Activated CD4-positive, alpha-beta T cell treated with anti-CD3 and anti-CD28 coated beads for 36 hours (primary cell): ENCODE results near the gene SELENOO. TPM values are rescaled to one million over a fixed set of nuclear protein-coding genes. Genes with fewer than 3 reads are reported as not detected.

Experiments used
- ATAC-seq: fragments of 200-7000 bp; cut with Tn5 transposase; one replicate; pipeline ENCODE4 v1.10.0; 2021; ENCODE audit warnings: mild to moderate bottlenecking, moderate library complexity
- CTCF ChIA-PET: fragments of 350-600 bp; sonication (Branson Sonifier 250); formaldehyde crosslinking; loops from one replicate; lab custom pipeline; 2021; ENCODE audit warnings: antibody characterized with exemption; lab: Charles Lee
- POLR2A ChIA-PET: fragments of 350-600 bp; sonication (Branson Sonifier 250); formaldehyde crosslinking; loops from one replicate; lab custom pipeline; 2021; ENCODE audit warnings: antibody characterized with exemption, inconsistent platforms; lab: Charles Lee
- DNase-seq: peaks from one replicate; pipeline ENCODE4 v3.0.0-alpha.2; 2020
- H3K27ac Mint-ChIP-seq: one replicate; pipeline ENCODE4 v1.8.0; 2021; ENCODE audit warnings: mixed read lengths
- H3K27me3 Mint-ChIP-seq: one replicate; pipeline ENCODE4 v1.8.0; 2021; ENCODE audit warnings: mixed read lengths
- H3K36me3 Mint-ChIP-seq: one replicate; pipeline ENCODE4 v1.8.0; 2021; ENCODE audit warnings: low read depth, mixed read lengths
- H3K4me1 Mint-ChIP-seq: one replicate; pipeline ENCODE4 v1.8.0; 2021; ENCODE audit warnings: mixed read lengths
- H3K4me3 Mint-ChIP-seq: one replicate; pipeline ENCODE4 v1.8.0; 2021; ENCODE audit warnings: mild to moderate bottlenecking, moderate library complexity, mixed read lengths
- H3K9me3 Mint-ChIP-seq: one replicate; pipeline ENCODE4 v1.8.0; 2021; ENCODE audit warnings: low read depth, mixed read lengths
- intact Hi-C, 2 experiments: fragments of 100-400 bp; cut with DNase I in 1 of 2; cut with micrococcal nuclease in 1 of 2; formaldehyde crosslinking; loops; one replicate each; pipeline versions ENCODE4 v1.14.2 to v1.15.1; 2022 to 2024; cut with DNase I, micrococcal nuclease
- total RNA-seq, 2 experiments: library from RNA; stranded (reverse); gene quantifications; one replicate each; pipeline ENCODE4 v1.2.3, GENCODE V29; 2021

SELENOO gene, protein sequence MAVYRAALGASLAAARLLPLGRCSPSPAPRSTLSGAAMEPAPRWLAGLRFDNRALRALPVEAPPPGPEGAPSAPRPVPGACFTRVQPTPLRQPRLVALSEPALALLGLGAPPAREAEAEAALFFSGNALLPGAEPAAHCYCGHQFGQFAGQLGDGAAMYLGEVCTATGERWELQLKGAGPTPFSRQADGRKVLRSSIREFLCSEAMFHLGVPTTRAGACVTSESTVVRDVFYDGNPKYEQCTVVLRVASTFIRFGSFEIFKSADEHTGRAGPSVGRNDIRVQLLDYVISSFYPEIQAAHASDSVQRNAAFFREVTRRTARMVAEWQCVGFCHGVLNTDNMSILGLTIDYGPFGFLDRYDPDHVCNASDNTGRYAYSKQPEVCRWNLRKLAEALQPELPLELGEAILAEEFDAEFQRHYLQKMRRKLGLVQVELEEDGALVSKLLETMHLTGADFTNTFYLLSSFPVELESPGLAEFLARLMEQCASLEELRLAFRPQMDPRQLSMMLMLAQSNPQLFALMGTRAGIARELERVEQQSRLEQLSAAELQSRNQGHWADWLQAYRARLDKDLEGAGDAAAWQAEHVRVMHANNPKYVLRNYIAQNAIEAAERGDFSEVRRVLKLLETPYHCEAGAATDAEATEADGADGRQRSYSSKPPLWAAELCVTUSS
- 10 to 100 TPM; 14.4 to 18.3 TPM for total RNA-seq

DNA sequence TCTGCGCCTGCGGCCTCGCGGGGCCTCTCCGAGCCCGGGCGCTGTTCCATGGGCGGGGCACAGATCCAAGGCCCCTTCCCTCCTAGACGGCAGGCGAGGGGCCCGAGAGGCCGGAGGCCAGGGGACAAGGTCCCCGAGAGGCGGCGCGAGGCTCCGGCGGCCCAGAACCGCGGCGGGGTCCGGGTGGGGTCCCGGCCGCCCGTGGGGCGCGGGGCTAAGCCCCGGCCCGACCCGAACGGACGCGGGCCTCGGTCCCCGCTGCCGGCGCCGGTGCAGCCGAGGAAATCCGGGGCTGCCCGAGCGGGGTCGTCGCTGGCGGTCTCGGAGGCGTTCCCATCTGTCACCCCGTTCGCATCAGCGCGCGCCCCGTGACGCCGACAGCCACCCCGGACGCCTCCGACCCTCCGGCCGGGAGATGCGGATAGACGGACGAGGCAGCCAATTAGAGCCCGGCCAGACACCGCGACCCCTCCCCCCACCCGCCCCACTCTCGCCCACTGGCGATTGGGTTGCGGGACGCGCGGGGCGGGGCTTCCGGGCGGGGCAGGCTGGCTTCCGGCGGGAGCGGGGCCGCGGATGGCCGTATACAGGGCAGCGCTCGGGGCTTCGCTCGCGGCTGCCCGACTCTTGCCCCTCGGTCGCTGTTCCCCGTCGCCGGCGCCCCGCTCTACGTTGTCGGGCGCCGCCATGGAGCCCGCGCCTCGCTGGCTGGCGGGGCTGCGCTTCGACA is at the start of gene SELENOO:
TSS of gene SELENOO (plus strand) at position 551 of the 730 bp plus-strand sequence. CDS start at position 577, 26 bp downstream.
- Mint-ChIP-seq H3K9me3 (no peaks in the 10 kb centered on the region), H3K4me1 (peaks cover 23% of the 10 kb centered on the region), H3K4me3 (peak within 1 kb of the TSS; percentile 79), H3K27me3 (no peaks in the 10 kb centered on the region), H3K36me3 (peaks cover 26% of the 10 kb centered on the region), H3K27ac (no peak within 1 kb of the TSS)
- CTCF ChIA-PET: interaction anchor here (0.6 to 1.3 kb wide), 2 partner anchors 9 to 307 kb away, joined by 3 to 4 read pairs; no protein-coding TSS in a partner anchor
- POLR2A ChIA-PET: interaction anchor here (1.2 kb wide), 1 partner anchor 10 kb away, joined by 4 read pairs; no protein-coding TSS in a partner anchor
- DNase-seq (peak; percentile 94), ATAC-seq (peak; percentile 91)
- intact Hi-C loops: loop anchor here (1.0 kb wide), 5 partner anchors 9 to 142 kb away; partner anchors contain the start of gene TRABD (in 1 of the 2)

GRCh38 chr22:50151571-50152537 is 49.0 kb upstream of the SELENOO start:
- ChIA-PET POLR2A (no interaction called here), CTCF (interaction anchor here (1.4 kb wide), 1 partner anchor 57 kb away, joined by 4 read pairs; no protein-coding TSS in a partner anchor)
- Mint-ChIP-seq H3K27ac (no peak overlapping the region), H3K9me3 (no peaks in the 10 kb centered on the region), H3K27me3 (peaks cover 3% of the 10 kb centered on the region), H3K36me3 (no peaks in the 10 kb centered on the region), H3K4me3 (no peak overlapping the region), H3K4me1 (no peaks in the 10 kb centered on the region)
- DNase-seq: no peak
- intact Hi-C loops: no loop called here
- ATAC-seq: no peak

GRCh38 chr22:50153056-50153755 is 47.6 kb upstream of the SELENOO start:
- H3K27ac Mint-ChIP-seq: no peak overlapping the region
- H3K9me3 Mint-ChIP-seq: no peaks in the 10 kb centered on the region
- intact Hi-C loops: no loop called here
- no peak for ATAC-seq
- H3K36me3 Mint-ChIP-seq: no peaks in the 10 kb centered on the region
- no peak for DNase-seq
- ChIA-PET CTCF (interaction anchor here (0.7 kb wide), 1 partner anchor 147 kb away, joined by 3 read pairs; no protein-coding TSS in a partner anchor), POLR2A (no interaction called here)
- H3K27me3 Mint-ChIP-seq: peaks cover 3% of the 10 kb centered on the region
- no peaks in the 10 kb centered on the region for H3K4me1 Mint-ChIP-seq
- no peak overlapping the region for H3K4me3 Mint-ChIP-seq

GRCh38 chr22:50153756-50154140 is 47.1 kb upstream of the SELENOO start:
- POLR2A ChIA-PET: no interaction called here

DNA sequence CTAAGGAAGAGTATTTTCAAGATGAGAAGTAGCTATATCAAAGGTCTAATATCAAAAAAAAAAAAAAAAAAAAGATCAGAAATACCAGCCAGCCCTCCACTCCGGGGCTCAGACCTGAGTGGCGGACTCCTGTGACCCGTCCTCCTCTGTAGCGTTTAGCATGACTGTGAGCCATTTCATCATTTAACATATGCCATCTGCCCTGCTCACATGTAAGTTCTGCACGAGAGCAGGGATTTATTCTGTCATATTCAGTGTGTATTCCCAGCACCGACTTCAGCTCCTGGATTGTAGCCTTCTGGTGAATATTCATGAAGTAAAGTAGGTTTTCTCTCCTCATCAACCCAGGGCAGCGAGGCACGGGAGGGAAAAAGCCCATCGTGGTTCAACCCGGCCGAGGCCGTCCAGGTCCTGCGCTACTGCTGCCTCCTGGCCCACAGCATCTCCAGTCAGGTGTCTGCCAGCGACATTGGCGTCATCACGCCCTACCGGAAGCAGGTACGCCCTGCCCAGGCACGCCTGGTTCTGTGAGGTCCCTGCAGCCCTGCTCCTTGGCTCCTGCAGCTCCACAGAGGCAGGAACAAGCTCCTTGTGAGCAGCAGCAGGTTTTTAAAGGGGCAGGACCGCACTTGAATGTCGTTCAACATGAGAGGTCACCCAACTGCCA is 43.0 kb upstream of the SELENOO start:
- DNase-seq (no peak), ATAC-seq (no peak)
- H3K9me3 Mint-ChIP-seq: no peaks in the 10 kb centered on the region
- intact Hi-C loops: no loop called here
- POLR2A ChIA-PET: no interaction called here
- CTCF ChIA-PET: interaction anchor here (0.6 to 1.6 kb wide), 2 partner anchors 9 to 136 kb away, joined by 3 read pairs; no protein-coding TSS in a partner anchor
- H3K36me3 Mint-ChIP-seq: no peaks in the 10 kb centered on the region
- H3K27ac Mint-ChIP-seq: no peak overlapping the region
- no peaks in the 10 kb centered on the region for H3K4me1 Mint-ChIP-seq
- peaks cover 2% of the 10 kb centered on the region for H3K27me3 Mint-ChIP-seq
- no peak overlapping the region for H3K4me3 Mint-ChIP-seq

More at GRCh38 chr22:50153756-50154140, 47.1 kb upstream of the SELENOO start:
- H3K4me1 Mint-ChIP-seq: no peaks in the 10 kb centered on the region
- intact Hi-C loops: no loop called here
- no peak for DNase-seq
- H3K27ac Mint-ChIP-seq: no peak overlapping the region
- ATAC-seq: no peak
- H3K36me3 Mint-ChIP-seq: no peaks in the 10 kb centered on the region
- CTCF ChIA-PET: interaction anchor here (0.5 kb wide), 1 partner anchor 13 kb away, joined by 3 read pairs; no protein-coding TSS in a partner anchor
- peaks cover 3% of the 10 kb centered on the region for H3K27me3 Mint-ChIP-seq
- no peaks in the 10 kb centered on the region for H3K9me3 Mint-ChIP-seq
- no peak overlapping the region for H3K4me3 Mint-ChIP-seq

GRCh38 chr22:50160947-50161346 is 39.9 kb upstream of the SELENOO start:
- Mint-ChIP-seq H3K36me3 (no peaks in the 10 kb centered on the region), H3K4me1 (no peaks in the 10 kb centered on the region), H3K4me3 (no peak overlapping the region), H3K27ac (no peak overlapping the region), H3K9me3 (no peaks in the 10 kb centered on the region), H3K27me3 (peaks cover 6% of the 10 kb centered on the region)
- CTCF ChIA-PET: interaction anchor here (0.7 kb wide), 1 partner anchor 12 kb away, joined by 3 read pairs; no protein-coding TSS in a partner anchor
- POLR2A ChIA-PET: no interaction called here
- intact Hi-C loops: no loop called here
- DNase-seq (no peak), ATAC-seq (no peak)

DNA sequence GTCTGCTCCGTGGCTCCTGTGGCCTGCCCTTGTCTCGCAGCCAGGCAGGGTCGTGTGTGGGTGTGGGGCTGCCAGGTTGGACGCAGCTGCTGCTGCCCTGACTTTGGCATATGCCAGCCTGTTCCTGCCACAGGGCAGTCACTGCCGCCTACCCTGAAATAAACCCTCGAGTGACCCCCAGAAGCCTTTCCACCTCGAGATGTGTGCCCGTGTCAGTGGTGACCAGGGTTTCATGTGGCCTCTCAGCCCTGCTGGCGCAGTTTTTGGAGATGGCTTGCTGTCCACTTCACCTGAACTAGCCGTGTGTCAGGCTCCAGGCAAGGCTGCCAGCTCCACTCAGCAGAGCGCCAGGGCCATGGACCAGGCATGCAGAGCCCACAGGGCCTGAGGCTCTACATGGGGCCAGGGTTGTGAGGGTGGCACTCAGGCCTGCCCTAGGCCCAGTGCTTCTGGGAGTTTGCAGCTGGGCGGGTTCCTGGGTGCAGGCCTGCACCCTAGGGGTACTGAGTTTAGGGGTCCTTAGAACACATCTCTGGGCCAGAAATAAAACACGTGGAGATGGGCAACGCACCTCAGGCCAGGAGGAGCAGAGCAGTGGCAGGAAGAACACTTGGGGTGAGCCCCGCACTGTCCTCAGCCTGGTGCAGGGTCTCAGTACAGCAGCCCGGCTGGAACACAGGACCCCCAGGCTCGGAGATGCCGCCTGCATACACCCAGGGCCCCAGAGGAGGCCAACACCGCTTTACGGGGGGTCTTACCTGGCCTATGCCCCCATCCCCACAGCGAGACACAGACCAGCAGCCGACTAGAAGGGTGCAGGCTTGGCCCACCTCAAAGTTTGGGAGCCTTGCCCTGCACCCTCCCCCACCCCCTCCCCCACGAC is 39.1 kb upstream of the SELENOO start:
- intact Hi-C loops: no loop called here
- Mint-ChIP-seq H3K27ac (no peak overlapping the region), H3K4me1 (no peaks in the 10 kb centered on the region), H3K9me3 (no peaks in the 10 kb centered on the region), H3K27me3 (peaks cover 6% of the 10 kb centered on the region), H3K36me3 (no peaks in the 10 kb centered on the region), H3K4me3 (no peak overlapping the region)
- no peak for ATAC-seq
- CTCF ChIA-PET: interaction anchor here (0.7 kb wide), 1 partner anchor 13 kb away, joined by 3 read pairs; no protein-coding TSS in a partner anchor
- no peak for DNase-seq
- POLR2A ChIA-PET: no interaction called here

DNA sequence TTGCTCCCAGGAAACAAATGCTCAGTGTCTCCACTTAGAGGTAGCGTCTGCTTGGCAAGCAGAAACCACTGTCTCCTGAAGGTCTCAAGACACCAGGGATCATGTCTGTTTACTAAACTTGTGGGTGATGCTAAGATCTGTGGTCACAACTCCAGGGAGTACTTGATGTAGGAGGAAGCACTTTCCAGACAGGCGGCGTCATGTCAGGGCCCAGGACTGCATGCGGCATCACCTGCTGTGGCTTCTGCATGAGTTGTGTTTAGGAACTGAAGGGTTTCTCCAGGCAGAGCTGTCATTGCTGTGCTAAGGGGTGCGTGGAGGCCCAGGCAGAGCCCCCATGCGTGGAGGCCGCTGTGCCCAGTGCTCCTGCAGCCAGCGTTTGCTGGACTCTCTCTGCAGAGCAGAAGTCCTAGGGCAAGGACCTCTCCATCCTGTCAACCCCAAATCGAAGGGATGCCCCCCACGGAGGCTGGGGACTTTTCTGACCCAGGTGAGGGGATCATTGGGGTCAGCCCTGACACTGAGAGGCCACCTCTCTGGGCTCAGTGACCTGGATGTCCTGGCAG is 38.3 kb upstream of the SELENOO start:
- H3K9me3 Mint-ChIP-seq: no peaks in the 10 kb centered on the region
- ATAC-seq (no peak), DNase-seq (no peak)
- ChIA-PET CTCF (no interaction called here), POLR2A (no interaction called here)
- intact Hi-C loops: no loop called here
- H3K27me3 Mint-ChIP-seq: peaks cover 7% of the 10 kb centered on the region
- H3K4me1 Mint-ChIP-seq: no peaks in the 10 kb centered on the region
- no peak overlapping the region for H3K27ac Mint-ChIP-seq
- no peaks in the 10 kb centered on the region for H3K36me3 Mint-ChIP-seq
- H3K4me3 Mint-ChIP-seq: no peak overlapping the region
